IMR-90 (cell line): ENCODE results near the gene FUT9. TPM values are rescaled to one million over a fixed set of nuclear protein-coding genes. Genes with fewer than 3 reads are reported as not detected.

Experiments
- ATAC-seq: fragments of 200-7000 bp; cut with Tn5 transposase; 2 replicates; pipeline ENCODE4 v1.9.1; 2020; ENCODE audit warnings: low read depth, mild to moderate bottlenecking, moderate library complexity
- BruUV-seq: library from RNA; stranded (reverse); fragments of 400-500 nt; replicated peaks from 2 replicates; lab custom pipeline; 2021; lab: Mats Ljungman, UMichigan
- CTCF ChIA-PET: fragments of 300-600 bp; formaldehyde crosslinking; extraction: SDS; loops from one replicate; lab custom pipeline; 2021; ENCODE audit warnings: antibody characterized with exemption; lab: Yijun Ruan, JAX
- POLR2A ChIA-PET: fragments of 300-600 bp; sonication (Branson Sonifier 250); formaldehyde crosslinking; loops from one replicate; lab custom pipeline; 2022; ENCODE audit warnings: antibody characterized with exemption; ENCODE audit not compliant: unreplicated experiment; lab: Charles Lee
- DNase-seq: peaks from one replicate; pipeline ENCODE4 v3.0.0; 2013
- H2AFZ ChIP-seq: replicated peaks from 2 replicates; pipeline ENCODE3; 2013; ENCODE audit warnings: low read length, mild to moderate bottlenecking; ENCODE audit not compliant: poor library complexity
- H2AK5ac ChIP-seq: 2 replicates; pipeline ENCODE4 v1.6.1; 2013; ENCODE audit warnings: low read depth, low read length, inconsistent platforms
- H2AK9ac ChIP-seq: replicated peaks from 2 replicates; pipeline ENCODE3; 2013; ENCODE audit warnings: mild to moderate bottlenecking, low read depth, low read length, moderate library complexity; ENCODE audit not compliant: poor library complexity
- H2BK120ac ChIP-seq: 2 replicates; pipeline ENCODE4 v1.6.1; 2013; ENCODE audit warnings: low read depth, low read length, inconsistent platforms
- H2BK15ac ChIP-seq: 3 replicates; pipeline ENCODE4 v1.6.1; 2013; ENCODE audit warnings: low read depth, low read length, inconsistent platforms
- H2BK20ac ChIP-seq: 2 replicates; pipeline ENCODE4 v1.6.1; 2013; ENCODE audit warnings: low read depth, mild to moderate bottlenecking, inconsistent platforms, low read length, moderate library complexity
- H2BK5ac ChIP-seq: 2 replicates; pipeline ENCODE4 v1.6.1; 2013; ENCODE audit warnings: mild to moderate bottlenecking, low read depth, low read length, inconsistent platforms; ENCODE audit not compliant: poor library complexity, severe bottlenecking
- H3K14ac ChIP-seq: replicated peaks from 2 replicates; pipeline ENCODE4 v1.6.1; 2013; ENCODE audit warnings: low read depth, low read length, inconsistent platforms
- H3K18ac ChIP-seq: 2 replicates; pipeline ENCODE4 v1.6.1; 2013; ENCODE audit warnings: low read depth, low read length, control low read depth
- H3K23ac ChIP-seq: 2 replicates; pipeline ENCODE4 v1.6.1; 2013; ENCODE audit warnings: low read depth, low read length, inconsistent platforms
- H3K27ac ChIP-seq: 2 replicates; pipeline ENCODE4 v1.5.1; 2013; ENCODE audit warnings: mild to moderate bottlenecking, control low read depth, low read length; ENCODE audit not compliant: insufficient read depth
- H3K27me3 ChIP-seq: 2 replicates; pipeline ENCODE4 v1.6.1; 2013; ENCODE audit warnings: low read length; ENCODE audit not compliant: control insufficient read depth, insufficient read depth
- H3K36me3 ChIP-seq: 2 replicates; pipeline ENCODE4 v1.6.1; 2013; ENCODE audit warnings: low read length, mixed read lengths; ENCODE audit not compliant: control insufficient read depth, insufficient read depth
- H3K4ac ChIP-seq: 2 replicates; pipeline ENCODE4 v1.6.1; 2013; ENCODE audit warnings: low read depth, low read length, inconsistent platforms
- H3K4me1 ChIP-seq: 2 replicates; pipeline ENCODE4 v1.6.1; 2013; ENCODE audit warnings: low read length, mixed read lengths; ENCODE audit not compliant: control insufficient read depth, insufficient read depth
- H3K4me2 ChIP-seq: 2 replicates; pipeline ENCODE4 v1.6.1; 2013; ENCODE audit warnings: low read depth, mild to moderate bottlenecking, control low read depth, low read length, moderate library complexity
- H3K4me3 ChIP-seq: 2 replicates; pipeline ENCODE4 v1.5.1; 2013; ENCODE audit warnings: low read depth, mild to moderate bottlenecking, control low read depth, low read length, moderate library complexity; ENCODE audit not compliant: insufficient read depth
- H3K56ac ChIP-seq: 2 replicates; pipeline ENCODE4 v1.6.1; 2013; ENCODE audit warnings: low read length, inconsistent platforms; ENCODE audit not compliant: insufficient read depth; ENCODE audit errors: extremely low read depth
- H3K79me1 ChIP-seq, 2 experiments: 2 replicates each; pipeline ENCODE4 v1.6.1; 2013; ENCODE audit warnings: low read length in 2 of 2, inconsistent platforms in 1 of 2, low read depth in 1 of 2
- H3K9ac ChIP-seq: 2 replicates; pipeline ENCODE4 v1.6.1; 2013; ENCODE audit warnings: low read depth, low read length, control low read depth
- H3K9me1 ChIP-seq: 2 replicates; pipeline ENCODE4 v1.6.1; 2013; ENCODE audit warnings: low read length, inconsistent platforms; ENCODE audit not compliant: insufficient read depth
- H3K9me3 ChIP-seq: 2 replicates; pipeline ENCODE4 v1.6.1; 2013; ENCODE audit warnings: low read length; ENCODE audit not compliant: control insufficient read depth, insufficient read depth
- H4K20me1 ChIP-seq: 2 replicates; pipeline ENCODE4 v1.6.1; 2013; ENCODE audit warnings: low read length, inconsistent platforms; ENCODE audit not compliant: insufficient read depth
- H4K5ac ChIP-seq: 2 replicates; pipeline ENCODE4 v1.6.1; 2013; ENCODE audit warnings: mild to moderate bottlenecking, low read depth, low read length, control low read depth
- H4K8ac ChIP-seq, 2 experiments: 2 replicates each; pipeline ENCODE4 v1.6.1; 2013; ENCODE audit warnings: low read depth in 2 of 2, low read length in 2 of 2, control low read depth in 1 of 2, inconsistent platforms in 1 of 2
- H4K91ac ChIP-seq: 2 replicates; pipeline ENCODE4 v1.6.1; 2013; ENCODE audit warnings: low read depth, low read length, inconsistent platforms; ENCODE audit not compliant: insufficient read depth
- BHLHE40 ChIP-seq: fragments of 150-350 bp; IDR thresholded peaks from 2 replicates; pipeline ENCODE4 v1.6.1; 2016; ENCODE audit warnings: mild to moderate bottlenecking, low read depth, low read length
- CEBPB ChIP-seq: IDR thresholded peaks from 2 replicates; pipeline ENCODE4 v1.6.1; 2012; ENCODE audit warnings: low read depth, low read length, improper control_type of control experiment
- CHD1 ChIP-seq: IDR thresholded peaks from 2 replicates; pipeline ENCODE4 v1.6.1; 2012; ENCODE audit warnings: low read depth, low read length, improper control_type of control experiment
- CTCF ChIP-seq: conservative IDR thresholded peaks from 2 replicates; pipeline ENCODE4 v1.5.1; 2012; ENCODE audit warnings: mild to moderate bottlenecking, low read depth, low read length, improper control_type of control experiment
- FOS ChIP-seq: fragments of 150-350 bp; IDR thresholded peaks from 2 replicates; pipeline ENCODE4 v1.6.1; 2016; ENCODE audit warnings: low read depth, low read length
- MAFK ChIP-seq: IDR thresholded peaks from 2 replicates; pipeline ENCODE4 v1.6.1; 2012; ENCODE audit warnings: low read depth, low read length, improper control_type of control experiment
- MAZ ChIP-seq: IDR thresholded peaks from 2 replicates; pipeline ENCODE4 v1.6.1; 2012; ENCODE audit warnings: low read depth, mild to moderate bottlenecking, low read length, improper control_type of control experiment, moderate library complexity, borderline replicate concordance
- MXI1 ChIP-seq: IDR thresholded peaks from 2 replicates; pipeline ENCODE4 v1.6.1; 2012; ENCODE audit warnings: low read depth, mild to moderate bottlenecking, low read length, moderate library complexity, borderline replicate concordance
- NFE2L2 ChIP-seq: fragments of 150-350 bp; IDR thresholded peaks from 2 replicates; pipeline ENCODE4 v1.6.1; 2016; ENCODE audit warnings: low read depth, mild to moderate bottlenecking, low read length
- POLR2A ChIP-seq: IDR thresholded peaks from 2 replicates; pipeline ENCODE4 v1.6.1; 2012; ENCODE audit warnings: mild to moderate bottlenecking, low read depth, low read length
- RAD21 ChIP-seq: IDR thresholded peaks from 2 replicates; pipeline ENCODE4 v1.6.1; 2012; ENCODE audit warnings: low read length, improper control_type of control experiment
- RCOR1 ChIP-seq: IDR thresholded peaks from 2 replicates; pipeline ENCODE4 v1.6.1; 2012; ENCODE audit warnings: mild to moderate bottlenecking, low read length, improper control_type of control experiment; ENCODE audit not compliant: insufficient replicate concordance
- RFX5 ChIP-seq: IDR thresholded peaks from 2 replicates; pipeline ENCODE4 v1.8.0; 2012; ENCODE audit warnings: low read depth, mild to moderate bottlenecking, low read length, moderate library complexity
- WGBS, 2 experiments: methylation state at CpG; one replicate each; pipeline versions ENCODE4 v1.1.5 to v1.1.7; 2013; ENCODE audit warnings: missing lambda C conversion rate in 2 of 2; ENCODE audit not compliant: insufficient read length in 1 of 2; ENCODE audit errors: extremely low coverage in 2 of 2; 5-methylcytosine and 5-hydroxymethylcytosine counted together
- dilution Hi-C: fragments of 300-500 bp; cut with HindIII; formaldehyde crosslinking; loops from one replicate; pipeline ENCODE4 v1.14.3; 2018; ENCODE audit warnings: low sequenced_read_pairs; ENCODE audit not compliant: unreplicated experiment
- in situ Hi-C: fragments of 300-500 bp; cut with MboI; formaldehyde crosslinking; loops from 3 replicates; pipeline ENCODE4 v1.14.3; 2019; ENCODE audit warnings: low sequenced_read_pairs, inconsistent platforms, mixed read lengths
- intact Hi-C: fragments of 100-400 bp; cut with micrococcal nuclease; formaldehyde crosslinking; loops from 2 replicates; pipeline ENCODE4 v1.10.0; 2022
- polyA plus RNA-seq, 3 experiments: library from polyadenylated mRNA; depleted of rRNA; stranded (reverse); fragments of >200 nt; gene quantifications; 2 replicates each; pipeline ENCODE4 v1.2.3, GENCODE V29; 2012; ENCODE audit warnings: low replicate concordance in 1 of 3
- total RNA-seq: library from RNA; depleted of rRNA; stranded (reverse); fragments of >200 nt; gene quantifications from 2 replicates; pipeline ENCODE4 v1.2.3, GENCODE V29; 2012
- TF ChIP-seq, protein P1 (sequence below): fragments of 150-350 bp; IDR thresholded peaks from 2 replicates; pipeline ENCODE4 v1.6.1; 2017; ENCODE audit warnings: mild to moderate bottlenecking, antibody characterized with exemption, low read length, low read depth
- TF ChIP-seq, protein P2 (sequence below): fragments of 150-350 bp; IDR thresholded peaks from 2 replicates; pipeline ENCODE4 v1.6.1; 2016; ENCODE audit warnings: low read depth, mild to moderate bottlenecking, low read length, moderate library complexity, borderline replicate concordance

The FUT9 gene
- total and polyA plus RNA-seq, 2 of the 4 experiments (the other 2 are of a cell fraction), result under 0.01 TPM; not detected in 1

DNA sequence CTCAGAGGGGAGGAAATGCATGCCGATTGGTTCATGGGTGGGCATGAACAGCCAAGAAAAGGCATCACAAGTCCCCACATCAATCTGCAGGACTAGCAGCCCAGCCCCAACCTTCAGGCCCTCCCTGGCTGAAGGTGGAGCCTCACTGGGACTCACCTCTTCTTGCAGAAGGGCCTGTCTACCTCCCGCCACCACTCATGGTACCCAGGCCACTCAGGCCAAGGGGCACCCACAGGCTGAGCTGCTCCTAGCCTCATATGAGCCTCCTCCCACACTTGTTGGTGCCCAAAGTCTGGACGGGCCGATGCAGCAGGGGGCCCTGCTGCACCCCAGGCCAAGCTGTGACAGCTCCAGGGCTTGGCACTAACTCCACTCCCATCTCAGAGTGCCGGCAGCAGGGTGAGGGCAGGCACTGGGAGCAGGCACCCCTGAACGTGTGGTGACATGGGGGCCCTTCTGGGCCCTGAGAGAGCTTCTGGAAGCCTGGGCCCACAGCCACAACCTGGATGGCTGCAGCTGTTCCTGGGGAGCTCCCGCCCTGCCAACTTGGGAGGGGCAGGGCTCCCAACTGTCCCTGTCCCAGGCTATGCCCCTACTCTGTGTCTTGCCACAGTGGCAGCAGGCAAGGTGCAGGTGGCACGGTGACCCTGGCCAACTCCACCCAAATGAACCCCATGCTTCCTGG, 13.7 kb upstream of the FUT9 start:
- dilution Hi-C loops, result no loop called here
- Histone ChIP-seq H2BK20ac (no peak overlapping the region), H2BK15ac (no peak overlapping the region), H4K5ac (no peak overlapping the region), H3K27ac (no peak overlapping the region), H4K91ac (no peak overlapping the region), H3K9ac (no peak overlapping the region), H3K36me3 (no peaks in the 10 kb centered on the region), H2BK5ac (no peak overlapping the region), H2AK5ac (no peak overlapping the region), H2BK120ac (no peak overlapping the region), H3K4ac (no peak overlapping the region), H4K8ac (no peak overlapping the region), H3K9me3 (peaks cover 15% of the 10 kb centered on the region), H3K14ac (no peak overlapping the region), H2AK9ac (no peak overlapping the region), H3K56ac (no peak overlapping the region), H4K20me1 (no peaks in the 10 kb centered on the region), H3K18ac (no peak overlapping the region), H2AFZ (no peak overlapping the region), H3K4me3 (no peak overlapping the region), H3K4me2 (no peak overlapping the region), H3K79me1 (no peaks in the 10 kb centered on the region), H3K23ac (no peak overlapping the region), H3K27me3 (no peaks in the 10 kb centered on the region), H3K9me1 (no peaks in the 10 kb centered on the region), H3K4me1 (no peaks in the 10 kb centered on the region)
- ChIA-PET POLR2A (interaction anchor here (0.7 kb wide), 1 partner anchor 70 kb away, joined by 3 read pairs; no protein-coding TSS in a partner anchor), CTCF (no interaction called here)
- intact Hi-C loops, result loop anchor here (5.0 kb wide), 1 partner anchor 1035 kb away; no protein-coding TSS in a partner anchor
- no peak for TF ChIP-seq CHD1
- TF ChIP-seq CEBPB, result no peak
- TF ChIP-seq MXI1, result no peak
- TF ChIP-seq CTCF, result no peak
- TF ChIP-seq POLR2A, result no peak
- no peak for TF ChIP-seq FOS
- TF ChIP-seq BHLHE40, result no peak
- no peak for TF ChIP-seq RCOR1
- TF ChIP-seq RFX5, result no peak
- TF ChIP-seq, protein P1, sequence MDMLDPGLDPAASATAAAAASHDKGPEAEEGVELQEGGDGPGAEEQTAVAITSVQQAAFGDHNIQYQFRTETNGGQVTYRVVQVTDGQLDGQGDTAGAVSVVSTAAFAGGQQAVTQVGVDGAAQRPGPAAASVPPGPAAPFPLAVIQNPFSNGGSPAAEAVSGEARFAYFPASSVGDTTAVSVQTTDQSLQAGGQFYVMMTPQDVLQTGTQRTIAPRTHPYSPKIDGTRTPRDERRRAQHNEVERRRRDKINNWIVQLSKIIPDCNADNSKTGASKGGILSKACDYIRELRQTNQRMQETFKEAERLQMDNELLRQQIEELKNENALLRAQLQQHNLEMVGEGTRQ, result no peak
- no peak for TF ChIP-seq MAFK
- no peak for TF ChIP-seq NFE2L2
- no peak for TF ChIP-seq MAZ
- TF ChIP-seq, protein P2, sequence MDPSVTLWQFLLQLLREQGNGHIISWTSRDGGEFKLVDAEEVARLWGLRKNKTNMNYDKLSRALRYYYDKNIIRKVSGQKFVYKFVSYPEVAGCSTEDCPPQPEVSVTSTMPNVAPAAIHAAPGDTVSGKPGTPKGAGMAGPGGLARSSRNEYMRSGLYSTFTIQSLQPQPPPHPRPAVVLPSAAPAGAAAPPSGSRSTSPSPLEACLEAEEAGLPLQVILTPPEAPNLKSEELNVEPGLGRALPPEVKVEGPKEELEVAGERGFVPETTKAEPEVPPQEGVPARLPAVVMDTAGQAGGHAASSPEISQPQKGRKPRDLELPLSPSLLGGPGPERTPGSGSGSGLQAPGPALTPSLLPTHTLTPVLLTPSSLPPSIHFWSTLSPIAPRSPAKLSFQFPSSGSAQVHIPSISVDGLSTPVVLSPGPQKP, result no peak
- TF ChIP-seq RAD21, result no peak
- no peak for ATAC-seq
- DNase-seq, result no peak
- BruUV-seq, result no TSS peak
- WGBS, 2 experiments, result 0% methylated on average over 1 of the region's 8 CpGs; no CpG with 5 or more reads in 1 of the 2 experiments
- in situ Hi-C loops, result no loop called here
